Stimulated activated CD8-positive, alpha-beta memory T cell treated with anti-CD3 and anti-CD28 coated beads, Interleukin-7, amount 100 ng/mL, for 1 hour (primary cell): ENCODE data around the gene RABGAP1.

Source experiments
- DNase-seq, 2 donors: peaks; one replicate each; pipeline ENCODE4 v3.0.0-alpha.2; 2020; ENCODE audit warnings: low read depth in 2 of 2

RABGAP1 gene

GRCh38 chr9:123046406-123047195 is 105.8 kb downstream of the RABGAP1 start:
- DNase-seq = no peak

GRCh38 chr9:123048748-123049147 is 107.9 kb downstream of the RABGAP1 start:
- DNase-seq = no peak

- DNase-seq = no peak
Measured at GRCh38 chr9:123049589-123050222, 108.9 kb downstream of the RABGAP1 start.

GRCh38 chr9:123053046-123053445 is 112.2 kb downstream of the RABGAP1 start:
- DNase-seq = no peak

GRCh38 chr9:123053711-123054110 is 112.9 kb downstream of the RABGAP1 start:
- DNase-seq = no peak

GRCh38 chr9:123058834-123059233 is 118.0 kb downstream of the RABGAP1 start:
- DNase-seq = no peak

- DNase-seq = no peak
Measured at GRCh38 chr9:123059472-123060220, 118.8 kb downstream of the RABGAP1 start.

- DNase-seq = no peak
Measured at GRCh38 chr9:123061216-123061615, 120.4 kb downstream of the RABGAP1 start.

- no peak for DNase-seq
Measured at GRCh38 chr9:123062351-123063176, 121.7 kb downstream of the RABGAP1 start.

- no peak for DNase-seq
Measured at GRCh38 chr9:123063177-123063598, 122.4 kb downstream of the RABGAP1 start.

GRCh38 chr9:123063896-123064295 is 123.1 kb downstream of the RABGAP1 start:
- DNase-seq = no peak

- no peak for DNase-seq
Measured at GRCh38 chr9:123064716-123065115, 123.9 kb downstream of the RABGAP1 start.

GRCh38 chr9:123065196-123065595 is 124.4 kb downstream of the RABGAP1 start:
- DNase-seq = no peak

GRCh38 chr9:123067136-123067535 is 126.3 kb downstream of the RABGAP1 start:
- DNase-seq = no peak

- DNase-seq = no peak
Measured at GRCh38 chr9:123069010-123069481, 128.2 kb downstream of the RABGAP1 start.

- no peak for DNase-seq
Measured at GRCh38 chr9:123070198-123070597, 129.4 kb downstream of the RABGAP1 start.

- no peak for DNase-seq
Measured at GRCh38 chr9:123072407-123072995, 131.7 kb downstream of the RABGAP1 start.

- DNase-seq = no peak
Measured at GRCh38 chr9:123073441-123073840, 132.6 kb downstream of the RABGAP1 start.

- DNase-seq = no peak
Measured at GRCh38 chr9:123073991-123074422, 133.2 kb downstream of the RABGAP1 start.

- no peak for DNase-seq
Measured at GRCh38 chr9:123074628-123075027, 133.8 kb downstream of the RABGAP1 start.

- no peak for DNase-seq
Measured at GRCh38 chr9:123080444-123080843, 139.6 kb downstream of the RABGAP1 start.
